Right lobe of liver (tissue), 6 donors: ENCODE data around the gene CCSER1. TPM values are rescaled to one million over a fixed set of nuclear protein-coding genes. Genes with fewer than 3 reads are reported as not detected.
"Not testable (repeated sequence)": the region's sequence is repeated elsewhere in the genome, so short reads cannot be mapped to it uniquely, and the experiment has no call there.

Experiments
- ATAC-seq, 4 donors: fragments of 200-7000 bp; cut with Tn5 transposase; one replicate each; pipeline ENCODE4 v1.9.1; 2020; ENCODE audit warnings: mild to moderate bottlenecking in 4 of 4, moderate library complexity in 4 of 4
- DNase-seq, 3 donors: peaks; one replicate each; pipeline ENCODE4 v3.0.0-alpha.2; 2020
- H3K27ac ChIP-seq, 3 donors: fragments of 200-600 bp; one replicate each; pipeline ENCODE4 v1.8.0; 2022
- H3K27me3 ChIP-seq, 2 donors: fragments of 200-600 bp; one replicate each; pipeline ENCODE4 v1.8.0; 2022
- H3K36me3 ChIP-seq, 4 donors: fragments of 200-600 bp; sonication (generic) in 1 of 4; one replicate each; pipeline versions ENCODE4 v1.5.1 to v1.8.0; 2017 to 2022; ENCODE audit warnings: control low read depth in 1 of 4
- H3K4me1 ChIP-seq, 4 donors: fragments of 200-600 bp; sonication (generic) in 1 of 4; one replicate each; pipeline versions ENCODE4 v1.5.1 to v1.8.0; 2017 to 2022; ENCODE audit warnings: control low read depth in 1 of 4
- H3K4me3 ChIP-seq, 3 donors: fragments of 200-600 bp; one replicate each; pipeline ENCODE4 v1.8.0; 2022
- H3K9me3 ChIP-seq, 4 donors: fragments of 200-600 bp; sonication (generic) in 1 of 4; one replicate each; pipeline versions ENCODE4 v1.5.1 to v1.8.0; 2017 to 2022; ENCODE audit warnings: control low read depth in 1 of 4
- POLR2A ChIP-seq: fragments of 450-650 bp; IDR thresholded peaks from one replicate; pipeline ENCODE4 v1.6.1; 2017; ENCODE audit warnings: antibody characterized with exemption, mild to moderate bottlenecking
- WGBS: methylation state at CpG from one replicate; pipeline ENCODE4 v1.1.6; 2018; ENCODE audit warnings: low coverage, low lambda C conversion rate; ENCODE audit not compliant: insufficient coverage; ENCODE audit errors: missing lambda C conversion rate; 5-methylcytosine and 5-hydroxymethylcytosine counted together
- intact Hi-C, 2 donors: fragments of 100-400 bp; cut with DNase I; formaldehyde crosslinking; loops; one replicate each; pipeline versions ENCODE4 v1.11.2 to v1.14.1; 2022
- total RNA-seq, 6 experiments: library from RNA; depleted of rRNA in 2 of 6; stranded (reverse); fragments of >200 nt in 2 of 6; fragmentation: NEBNext Ultra II Directional in 3 of 6; extraction: Animal tissue kit (Norgen Biotek cat#: 25700) in 3 of 6; gene quantifications; one replicate each; pipeline versions ENCODE4 v1.1.0 to v1.2.4, GENCODE V29; 2016 to 2023
- TF ChIP-seq, protein P1 (sequence below), 4 donors: fragments of 200-600 bp in 3 of 4; fragments of 450-650 bp in 1 of 4; IDR thresholded peaks; one replicate each; pipeline versions ENCODE4 v1.5.1 to v1.8.0; 2016 to 2022; ENCODE audit warnings: antibody characterized with exemption in 4 of 4, mild to moderate bottlenecking in 2 of 4
- donor health status: DM: no; HTN: yes; CAD: no.
- donor health status: DM: no; HTN: no; CAD: no.
- donor health status: DM: no; HTN: no; CAD: no.
- donor health status: DM: no; HTN: yes; CAD: no.
- donor health status: DM: no; HTN: yes; CAD: no.

Gene CCSER1
- total RNA-seq, 6 experiments from 2014 or later: 0.15 to 1.00 (median 0.65) TPM

DNA sequence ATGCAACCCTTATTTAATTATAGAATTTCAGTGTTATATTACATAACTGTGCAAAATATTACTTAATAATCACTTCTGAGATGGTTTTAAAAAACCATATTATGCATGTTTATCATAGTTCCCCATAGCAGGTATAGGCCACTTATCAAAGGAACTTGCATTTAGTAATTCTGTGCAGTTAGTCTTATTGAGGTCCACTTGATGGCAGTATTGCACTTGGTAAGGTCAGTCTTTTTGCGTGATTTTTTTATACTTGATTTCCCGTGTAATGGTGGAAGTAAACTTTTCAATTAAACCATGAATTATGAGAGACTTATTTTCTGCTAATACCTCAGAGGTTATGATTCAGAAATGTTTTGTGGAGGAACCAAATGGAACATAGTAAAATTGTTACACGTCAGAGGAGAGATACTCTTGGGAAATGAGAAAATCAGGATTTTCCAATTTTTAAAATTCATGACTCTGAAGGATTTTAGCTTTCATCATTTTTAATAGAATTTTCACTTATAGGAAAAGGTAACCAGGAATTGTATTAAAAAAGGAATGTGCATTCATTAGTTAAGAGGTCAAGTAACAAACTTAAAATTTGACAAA, 230.0 kb downstream of the CCSER1 start:
- intact Hi-C loops: no loop called here
- no peaks in the 10 kb centered on the region for H3K27me3 ChIP-seq
- H3K4me1 ChIP-seq: no peaks in the 10 kb centered on the region
- H3K9me3 ChIP-seq: no peaks in the 10 kb centered on the region
- ATAC-seq (peak in 3 of 4 donors; percentile 50 to 67 (median 63)), DNase-seq (no peak)
- 23% methylated on average over 3 of the region's 3 CpGs for WGBS
- no peak overlapping the region for H3K4me3 ChIP-seq
- TF ChIP-seq, protein P1, sequence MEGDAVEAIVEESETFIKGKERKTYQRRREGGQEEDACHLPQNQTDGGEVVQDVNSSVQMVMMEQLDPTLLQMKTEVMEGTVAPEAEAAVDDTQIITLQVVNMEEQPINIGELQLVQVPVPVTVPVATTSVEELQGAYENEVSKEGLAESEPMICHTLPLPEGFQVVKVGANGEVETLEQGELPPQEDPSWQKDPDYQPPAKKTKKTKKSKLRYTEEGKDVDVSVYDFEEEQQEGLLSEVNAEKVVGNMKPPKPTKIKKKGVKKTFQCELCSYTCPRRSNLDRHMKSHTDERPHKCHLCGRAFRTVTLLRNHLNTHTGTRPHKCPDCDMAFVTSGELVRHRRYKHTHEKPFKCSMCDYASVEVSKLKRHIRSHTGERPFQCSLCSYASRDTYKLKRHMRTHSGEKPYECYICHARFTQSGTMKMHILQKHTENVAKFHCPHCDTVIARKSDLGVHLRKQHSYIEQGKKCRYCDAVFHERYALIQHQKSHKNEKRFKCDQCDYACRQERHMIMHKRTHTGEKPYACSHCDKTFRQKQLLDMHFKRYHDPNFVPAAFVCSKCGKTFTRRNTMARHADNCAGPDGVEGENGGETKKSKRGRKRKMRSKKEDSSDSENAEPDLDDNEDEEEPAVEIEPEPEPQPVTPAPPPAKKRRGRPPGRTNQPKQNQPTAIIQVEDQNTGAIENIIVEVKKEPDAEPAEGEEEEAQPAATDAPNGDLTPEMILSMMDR (IDR thresholded peaks at IDR 0.05): peak; percentile 28 to 48 (median 38)
- no peak for TF ChIP-seq POLR2A
- H3K36me3 ChIP-seq: no peaks in the 10 kb centered on the region
- no peak overlapping the region for H3K27ac ChIP-seq

- no peak overlapping the region for H3K27ac ChIP-seq
- DNase-seq (no peak), ATAC-seq (no peak)
- H3K4me1 ChIP-seq: no peaks in the 10 kb centered on the region
- intact Hi-C loops: no loop called here
- 59% methylated on average over 2 of the region's 2 CpGs for WGBS
- no peaks in the 10 kb centered on the region for H3K9me3 ChIP-seq
- no peaks in the 10 kb centered on the region for H3K27me3 ChIP-seq
- no peaks in the 10 kb centered on the region for H3K36me3 ChIP-seq
- TF ChIP-seq, protein P1 (IDR thresholded peaks at IDR 0.05): no peak
- TF ChIP-seq POLR2A: no peak
- no peak overlapping the region for H3K4me3 ChIP-seq
Measured at GRCh38 chr4:90375081-90375480, 247.9 kb downstream of the CCSER1 start.

GRCh38 chr4:90393215-90393614, 266.0 kb downstream of the CCSER1 start:
- no peak for ATAC-seq
- TF ChIP-seq, protein P1 (IDR thresholded peaks at IDR 0.05): no peak
- no peak for TF ChIP-seq POLR2A
- WGBS: 56% methylated on average over 3 of the region's 3 CpGs

GRCh38 chr4:90403781-90404180, 276.6 kb downstream of the CCSER1 start:
- no peak overlapping the region for H3K27ac ChIP-seq
- H3K36me3 ChIP-seq: no peaks in the 10 kb centered on the region
- DNase-seq (no peak), ATAC-seq (no peak)
- H3K4me1 ChIP-seq: no peaks in the 10 kb centered on the region
- TF ChIP-seq POLR2A: no peak
- TF ChIP-seq, protein P1 (IDR thresholded peaks at IDR 0.05): no peak
- H3K9me3 ChIP-seq: no peaks in the 10 kb centered on the region
- intact Hi-C loops: no loop called here
- H3K27me3 ChIP-seq: no peaks in the 10 kb centered on the region
- 55% methylated on average over 4 of the region's 6 CpGs for WGBS
- H3K4me3 ChIP-seq: no peak overlapping the region

More at GRCh38 chr4:90393215-90393614, 266.0 kb downstream of the CCSER1 start:
- Histone ChIP-seq H3K4me1 (no peaks in the 10 kb centered on the region), H3K27me3 (no peaks in the 10 kb centered on the region), H3K36me3 (no peaks in the 10 kb centered on the region), H3K9me3 (no peaks in the 10 kb centered on the region), H3K4me3 (no peak overlapping the region), H3K27ac (no peak overlapping the region)
- intact Hi-C loops: no loop called here
- DNase-seq: no peak

- intact Hi-C loops, H3K27me3 ChIP-seq, DNase-seq, H3K4me1 ChIP-seq, H3K9me3 ChIP-seq, H3K36me3 ChIP-seq, ATAC-seq, H3K4me3 ChIP-seq, H3K27ac ChIP-seq: not testable (repeated sequence)
- WGBS: 68% methylated on average over 5 of the region's 11 CpGs
Measured at GRCh38 chr4:90407897-90408296, 280.7 kb downstream of the CCSER1 start.

GRCh38 chr4:90412786-90413185, 285.6 kb downstream of the CCSER1 start:
- H3K4me1 ChIP-seq, H3K27ac ChIP-seq, H3K9me3 ChIP-seq, intact Hi-C loops, H3K4me3 ChIP-seq, H3K36me3 ChIP-seq, ATAC-seq, DNase-seq, H3K27me3 ChIP-seq: not testable (repeated sequence)
